HG02763 (cell line): ENCODE measurements around the gene RAB17.

Experiments used
- ATAC-seq: cut with Tn5 transposase; IDR thresholded peaks from one replicate; pipeline ENCODE4 v1.9.1; 2021; ENCODE audit warnings: mild to moderate bottlenecking, moderate library complexity; ENCODE audit not compliant: unreplicated experiment

The RAB17 gene, protein sequence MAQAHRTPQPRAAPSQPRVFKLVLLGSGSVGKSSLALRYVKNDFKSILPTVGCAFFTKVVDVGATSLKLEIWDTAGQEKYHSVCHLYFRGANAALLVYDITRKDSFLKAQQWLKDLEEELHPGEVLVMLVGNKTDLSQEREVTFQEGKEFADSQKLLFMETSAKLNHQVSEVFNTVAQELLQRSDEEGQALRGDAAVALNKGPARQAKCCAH

DNA sequence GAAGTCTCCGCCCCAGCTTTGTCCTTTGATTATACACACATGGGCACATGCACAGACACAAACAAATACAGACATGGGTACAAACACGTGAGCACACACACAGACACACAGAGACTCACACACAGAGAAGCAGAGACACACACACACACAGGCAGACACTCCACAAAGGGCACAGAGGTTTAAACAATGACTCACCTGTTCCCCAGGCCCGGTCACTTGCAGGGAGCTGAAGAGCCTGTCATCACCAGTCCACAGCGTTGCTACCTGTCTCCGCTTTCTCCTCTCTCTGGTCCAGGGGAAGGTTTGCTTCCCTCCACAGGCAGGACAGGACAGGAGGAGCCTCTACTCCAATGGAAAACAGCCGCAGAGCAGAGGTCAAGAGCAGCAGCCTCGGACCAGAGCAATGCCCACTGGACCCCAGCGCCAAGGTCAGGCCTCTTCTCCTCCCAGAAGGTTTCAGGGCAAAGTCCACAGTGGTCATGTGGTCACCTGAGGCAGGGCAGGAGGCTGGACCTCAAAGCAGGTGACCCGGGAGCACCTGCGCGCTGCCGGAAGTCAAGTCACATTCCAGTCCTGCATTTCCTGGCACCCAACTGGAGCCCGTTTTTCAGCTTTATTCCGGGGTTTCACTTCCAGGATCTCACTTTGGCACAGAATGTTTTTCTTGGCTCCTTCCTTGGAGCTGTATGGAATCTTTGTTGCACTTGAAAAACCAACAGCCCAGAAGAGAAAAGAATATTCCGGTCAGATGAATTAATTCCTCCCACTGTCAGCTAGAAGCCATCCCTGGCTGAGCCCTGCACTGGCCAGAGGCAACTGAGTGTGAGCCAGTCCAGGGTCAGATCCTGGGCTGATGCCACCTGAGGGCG is at the start of gene RAB17:
Gene RAB17 (minus strand): TSS at position 463 of the 869 bp plus-strand sequence. CDS start 4,580 bp downstream, outside the sequence.
- ATAC-seq: no peak

DNA sequence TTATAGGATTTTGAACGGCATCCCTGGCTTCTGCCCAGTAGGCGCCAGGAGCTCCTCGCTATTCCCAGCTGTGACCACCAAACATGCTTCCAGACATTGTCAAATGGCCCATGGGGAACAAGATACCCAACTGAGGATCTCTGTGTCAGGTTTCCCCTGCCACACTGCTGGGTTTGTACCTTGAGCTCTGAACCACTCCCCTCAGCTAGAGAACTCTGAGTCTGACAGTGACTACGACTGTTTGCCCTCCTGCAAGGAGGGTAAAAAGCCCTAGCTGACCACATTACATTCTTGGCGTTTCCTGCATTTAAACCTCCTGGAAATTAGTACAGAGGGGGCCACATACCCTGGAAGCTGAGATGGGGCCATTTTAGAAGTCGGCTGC is 49.3 kb upstream of the RAB17 start:
- no peak for ATAC-seq

GRCh38 chr2:237639052-237639835 is 48.7 kb upstream of the RAB17 start:
- ATAC-seq: no peak

DNA sequence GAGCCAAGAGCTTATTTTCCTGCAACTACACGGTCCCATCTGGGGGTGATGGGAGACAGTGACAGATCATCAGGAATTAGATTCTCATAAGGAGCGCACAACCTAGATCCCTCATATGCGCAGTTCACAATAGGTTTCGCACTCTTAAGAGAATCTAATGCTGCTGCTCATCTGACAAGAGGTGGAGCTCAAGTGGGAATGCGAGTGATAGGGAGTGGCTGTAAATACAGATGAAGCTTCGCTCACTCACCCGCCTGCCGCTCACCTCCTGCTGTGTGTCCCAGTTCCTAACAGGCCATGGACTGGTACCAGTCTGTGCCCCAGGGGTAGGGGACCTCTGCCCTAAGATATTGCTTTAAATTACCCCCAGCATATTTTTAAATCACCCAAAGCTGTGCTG is 47.6 kb upstream of the RAB17 start:
- ATAC-seq: no peak

GRCh38 chr2:237637429-237638135 is 47.0 kb upstream of the RAB17 start:
- ATAC-seq: no peak

GRCh38 chr2:237636578-237636977 is 46.0 kb upstream of the RAB17 start:
- ATAC-seq: no peak

DNA sequence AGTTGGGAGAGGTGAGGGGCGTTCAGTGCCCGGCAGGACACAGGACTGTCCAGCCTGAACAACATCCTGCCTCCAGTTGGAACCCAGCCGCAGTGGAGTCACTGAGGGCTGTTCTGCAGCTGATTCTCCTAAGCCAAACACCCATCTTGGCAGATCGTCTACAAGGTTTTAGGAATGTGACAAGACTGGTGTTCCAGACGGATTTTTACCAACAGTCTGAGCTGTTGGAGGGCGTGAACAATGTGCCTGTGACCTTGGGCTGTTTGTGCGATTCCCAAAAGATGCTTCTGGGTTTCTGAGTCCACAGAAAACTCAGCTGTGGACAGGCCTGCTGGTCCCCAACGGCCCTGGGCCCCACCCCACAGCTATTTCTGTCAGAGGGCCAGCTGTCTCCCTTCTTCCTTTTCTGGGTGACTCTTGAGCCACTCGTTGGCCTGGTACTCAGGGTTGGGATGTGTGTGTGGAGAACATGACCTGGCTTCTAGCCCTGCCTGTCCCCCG is 42.6 kb upstream of the RAB17 start:
- no peak for ATAC-seq

DNA sequence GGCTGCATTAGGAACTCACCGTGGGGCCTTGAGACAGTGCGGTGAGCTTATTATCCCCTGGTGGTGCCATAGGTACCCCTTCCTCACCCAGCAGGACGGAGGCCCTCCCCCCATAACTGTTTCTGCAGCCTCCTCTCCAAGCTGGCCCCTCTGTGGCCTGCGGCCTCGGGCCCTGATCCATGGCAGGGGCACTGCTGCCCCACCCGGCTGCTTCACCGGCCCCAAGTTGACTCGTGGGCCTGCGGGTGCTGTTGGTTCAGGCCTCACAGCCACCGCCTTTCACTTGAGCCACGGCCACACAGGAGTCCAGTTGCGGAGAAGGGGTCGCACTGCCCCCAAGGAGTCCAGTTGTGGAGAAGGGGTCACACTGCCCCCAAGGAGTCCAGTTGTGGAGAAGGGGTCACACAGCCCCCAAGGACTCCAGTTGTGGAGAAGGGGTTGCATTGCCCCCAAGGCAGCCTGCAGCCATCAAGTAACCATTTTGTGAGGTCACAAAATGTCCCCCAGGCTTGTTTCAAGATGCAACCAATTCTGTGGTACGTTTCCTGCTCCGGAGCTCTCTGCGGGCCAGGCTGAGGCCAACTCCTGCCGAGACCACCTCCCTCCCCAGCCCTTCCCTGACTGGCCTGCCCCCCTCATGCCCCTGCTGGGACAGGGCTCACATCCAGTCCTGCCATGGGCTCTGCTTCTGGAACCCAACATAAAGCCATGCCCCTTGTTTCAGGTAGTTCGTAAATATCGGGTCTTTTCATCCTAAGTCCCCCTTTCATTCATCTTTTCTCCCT is 41.5 kb upstream of the RAB17 start:
- no peak for ATAC-seq

GRCh38 chr2:237631007-237631785 is 40.7 kb upstream of the RAB17 start:
- no peak for ATAC-seq

GRCh38 chr2:237630216-237631000 is 39.9 kb upstream of the RAB17 start:
- no peak for ATAC-seq

DNA sequence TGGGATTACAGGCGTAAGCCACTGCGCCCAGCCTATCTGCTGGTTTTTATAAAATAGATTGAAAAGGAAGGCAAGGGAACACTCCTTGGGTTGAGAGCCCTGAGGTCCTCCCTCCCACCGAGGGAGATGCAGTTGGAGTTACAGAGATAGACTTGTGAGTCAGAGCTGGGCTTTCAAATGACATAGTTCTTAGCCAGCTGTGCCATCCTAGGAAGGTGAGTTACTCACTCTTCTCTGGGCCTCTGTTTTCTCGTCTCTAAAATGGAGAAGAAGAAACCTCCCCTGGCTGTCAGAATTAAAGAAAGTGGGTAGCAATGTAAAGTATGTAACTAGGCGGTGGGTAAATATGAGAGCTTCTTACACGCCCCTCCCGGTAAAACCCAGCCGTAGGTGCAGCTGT is 39.2 kb upstream of the RAB17 start:
- ATAC-seq: no peak

DNA sequence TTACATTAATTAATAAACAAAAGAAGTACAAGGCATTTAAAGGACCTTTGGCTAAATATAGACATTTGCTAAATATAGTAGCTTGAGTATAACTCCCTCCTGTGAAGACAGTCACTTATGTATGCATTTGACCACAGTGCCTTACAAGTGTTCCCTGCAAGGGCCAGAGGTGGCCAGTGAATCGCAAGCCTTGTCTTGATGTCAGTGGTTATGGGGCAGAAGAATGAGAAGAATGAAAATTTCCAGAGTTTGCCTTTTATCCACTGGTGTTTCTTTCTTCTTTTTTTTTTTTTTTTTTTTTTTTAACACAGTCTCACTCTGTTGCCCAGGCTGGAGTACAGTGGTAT is 38.6 kb upstream of the RAB17 start:
- ATAC-seq: no peak

DNA sequence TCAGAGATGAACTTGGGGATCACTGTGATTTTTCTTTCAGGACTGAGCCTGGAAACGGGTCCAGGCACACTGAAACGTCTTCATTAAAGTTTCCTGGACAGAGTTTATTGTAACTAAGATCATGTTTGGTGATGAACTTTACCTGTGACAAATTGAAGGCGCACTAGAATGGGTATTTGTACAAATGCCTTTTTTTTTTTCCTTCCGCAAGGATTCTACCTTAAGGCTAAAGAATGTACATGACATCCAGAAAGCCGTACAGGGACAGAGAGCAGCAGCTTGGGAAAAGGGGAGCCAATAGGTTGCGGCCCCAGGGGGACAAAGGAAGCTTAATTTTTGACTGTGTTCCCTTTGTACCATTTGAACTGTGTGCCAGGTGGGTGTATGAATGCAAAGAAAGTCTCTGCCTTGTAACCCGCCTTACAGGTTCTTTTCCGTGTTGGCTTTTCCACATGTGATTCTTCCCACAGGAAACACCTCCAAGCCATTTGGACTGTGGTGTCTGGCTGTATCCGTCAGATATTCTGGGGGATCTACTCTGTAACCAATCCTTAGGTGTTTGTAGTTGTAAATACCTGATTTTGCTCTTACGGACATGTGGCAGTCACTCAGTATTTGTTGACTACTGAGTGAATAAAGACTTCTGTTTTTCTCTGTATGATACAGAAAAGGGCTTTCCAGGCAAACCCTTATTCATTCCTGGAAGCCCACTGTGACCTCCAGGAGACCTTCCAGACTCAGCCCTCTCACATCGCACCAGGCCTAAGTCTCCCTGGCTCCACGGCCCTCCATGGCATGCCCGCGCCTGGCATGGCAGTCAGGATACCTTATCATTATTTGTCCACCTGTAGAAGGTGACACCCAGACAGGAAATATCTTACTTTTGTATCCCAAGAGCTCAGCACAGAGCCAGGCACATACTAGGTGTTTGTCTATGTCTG is 38.0 kb upstream of the RAB17 start:
- ATAC-seq: no peak

GRCh38 chr2:237627441-237628246 is 37.1 kb upstream of the RAB17 start, which contains the start of gene LRRFIP1:
LRRFIP1 (plus strand) TSS chr2:237627587; CDS start chr2:237627645, 58 bp downstream.
- ATAC-seq: no peak

DNA sequence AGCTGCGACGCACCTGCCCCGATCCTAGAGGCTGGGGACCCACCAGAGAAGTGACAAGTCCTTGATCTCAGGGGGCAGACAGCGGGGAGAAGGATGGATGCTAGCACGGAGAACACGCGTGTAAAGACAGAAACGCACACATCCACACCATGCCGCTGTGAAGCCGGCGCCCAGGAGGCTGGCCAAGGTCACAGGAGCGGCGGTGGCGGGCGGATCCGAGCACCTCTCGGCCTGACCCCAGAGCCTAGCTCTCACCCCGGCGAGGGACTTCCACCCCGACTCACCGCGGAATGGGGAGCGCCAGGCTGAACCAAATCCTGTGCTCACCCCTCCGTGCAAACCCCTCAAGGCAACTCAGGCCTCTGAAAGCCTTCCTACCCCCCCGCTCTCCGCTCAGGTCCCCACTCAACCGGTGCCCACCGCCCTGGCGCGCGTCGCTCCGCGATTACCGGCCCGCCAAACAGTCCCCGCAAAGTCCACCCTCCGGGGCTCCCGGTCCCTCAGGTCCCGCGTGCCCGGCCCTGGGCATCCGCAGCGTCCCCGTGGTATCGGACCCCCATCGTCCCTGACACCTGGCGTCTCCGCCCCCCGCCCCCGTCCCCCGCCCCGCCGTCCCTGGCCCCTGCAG is 36.4 kb upstream of the RAB17 start:
- ATAC-seq: no peak

DNA sequence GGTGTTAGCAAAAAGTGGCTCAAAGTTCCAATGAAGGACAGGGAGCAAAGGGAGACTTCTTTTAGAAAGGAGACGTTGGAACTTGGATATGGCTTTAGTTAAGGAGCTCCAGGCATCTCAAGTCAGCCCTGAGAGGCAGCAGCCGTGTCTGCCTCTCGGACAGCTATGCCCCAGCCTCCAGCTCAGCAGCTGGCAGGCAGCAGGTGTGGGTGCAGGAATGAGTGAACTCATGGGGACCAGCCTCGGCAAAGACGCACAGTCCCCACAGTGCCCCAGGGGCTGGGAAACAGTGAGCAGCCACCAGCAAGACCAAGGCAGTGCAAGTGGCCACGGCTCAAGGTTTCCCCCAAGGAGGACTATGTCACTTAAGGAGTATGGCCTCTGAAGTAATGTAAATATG is 35.2 kb upstream of the RAB17 start:
- no peak for ATAC-seq
